Stimulated activated CD4-positive, alpha-beta T cell treated with anti-CD3 and anti-CD28 coated beads, Interleukin-2, amount 100 ng/mL, for 24 hours (primary cell): ENCODE results near the gene ABCA1.
"Not testable (repeated sequence)": the region's sequence is repeated elsewhere in the genome, so short reads cannot be mapped to it uniquely, and the experiment has no call there.

ENCODE experiments used
- DNase-seq, 2 donors: peaks; one replicate each; pipeline ENCODE4 v3.0.0-alpha.2; 2020

The ABCA1 gene

DNA sequence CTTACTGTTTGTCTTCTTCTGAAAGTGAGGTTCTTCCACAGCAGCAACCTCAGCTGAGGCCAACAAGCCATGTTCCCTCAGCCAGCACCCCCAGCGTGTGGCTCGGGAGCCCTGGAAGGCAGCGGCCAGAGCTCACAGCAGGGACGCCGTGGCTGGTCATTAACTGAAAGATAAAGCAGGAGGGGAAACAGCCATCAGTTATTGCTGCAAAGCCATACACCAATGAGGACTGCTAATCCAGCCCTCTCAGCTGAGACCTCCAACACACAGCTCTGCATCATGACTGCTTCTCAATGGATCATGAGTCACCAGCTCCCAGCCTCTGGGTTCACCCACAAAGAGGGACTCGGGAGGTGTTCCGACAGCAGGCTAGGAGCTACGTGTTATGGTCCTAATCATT is 24.3 kb downstream of the ABCA1 start:
- no peak for DNase-seq

DNA sequence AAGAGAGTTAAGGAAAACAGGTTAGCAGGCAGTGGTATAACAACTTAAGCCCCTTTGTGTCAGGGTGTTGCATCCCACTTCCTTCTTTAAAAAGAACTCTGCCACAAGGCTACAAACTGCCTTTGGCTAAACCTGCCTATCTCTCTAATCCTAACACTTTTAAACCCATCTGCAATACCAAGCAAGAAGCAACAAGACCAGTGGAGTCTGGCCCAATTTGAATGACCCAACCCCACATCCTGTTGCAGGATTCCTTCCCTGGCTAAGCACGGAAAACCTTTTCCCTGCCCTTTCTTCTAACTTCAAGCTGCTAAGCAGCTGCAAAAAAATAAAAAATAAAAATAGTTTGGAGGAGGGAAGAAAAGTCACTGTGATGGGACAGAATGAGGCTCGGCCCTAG is 27.1 kb downstream of the ABCA1 start:
- no peak for DNase-seq

DNA sequence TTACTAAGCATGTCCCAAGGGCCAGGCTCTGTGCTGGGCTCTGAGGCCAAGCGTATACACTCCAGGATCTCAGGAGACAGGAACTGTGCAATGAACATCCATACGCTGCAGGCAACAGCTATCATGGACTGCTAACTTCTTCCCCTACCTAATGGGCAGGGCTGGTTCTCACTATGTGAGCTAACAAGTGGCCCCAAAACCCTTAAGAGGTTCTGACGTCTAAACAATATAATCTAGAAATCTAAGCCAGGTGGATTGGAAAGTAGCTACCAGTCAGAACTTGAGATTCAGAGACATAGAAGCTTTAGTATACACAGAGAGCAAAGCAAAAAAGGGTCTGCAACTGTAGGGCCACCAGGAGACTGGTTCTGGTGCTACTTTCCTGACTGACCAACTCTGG is 27.6 kb downstream of the ABCA1 start:
- DNase-seq: no peak

DNA sequence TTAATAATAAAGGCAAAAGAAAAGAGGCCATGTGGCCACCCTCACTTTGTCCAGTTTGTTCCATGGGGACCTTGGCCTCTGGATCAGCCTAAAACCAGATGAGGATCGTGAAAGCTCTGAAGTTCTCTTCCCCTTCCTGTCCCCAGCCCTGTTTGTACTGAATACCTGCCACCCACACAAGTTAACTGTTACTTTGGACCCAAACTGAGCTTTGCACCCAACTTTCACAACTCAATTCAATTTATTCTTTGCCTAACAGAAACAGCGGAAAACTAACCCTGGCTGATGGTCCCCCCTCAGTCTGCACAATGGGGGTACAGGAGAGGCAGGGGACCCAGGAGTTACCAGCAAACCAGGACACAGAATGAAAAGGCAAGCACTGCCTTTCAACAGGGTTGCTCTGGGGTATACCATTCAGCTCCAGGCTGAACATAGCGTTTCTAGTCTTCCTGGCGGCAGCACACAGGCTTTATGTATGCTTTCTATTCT is 28.2 kb downstream of the ABCA1 start:
- no peak for DNase-seq

DNA sequence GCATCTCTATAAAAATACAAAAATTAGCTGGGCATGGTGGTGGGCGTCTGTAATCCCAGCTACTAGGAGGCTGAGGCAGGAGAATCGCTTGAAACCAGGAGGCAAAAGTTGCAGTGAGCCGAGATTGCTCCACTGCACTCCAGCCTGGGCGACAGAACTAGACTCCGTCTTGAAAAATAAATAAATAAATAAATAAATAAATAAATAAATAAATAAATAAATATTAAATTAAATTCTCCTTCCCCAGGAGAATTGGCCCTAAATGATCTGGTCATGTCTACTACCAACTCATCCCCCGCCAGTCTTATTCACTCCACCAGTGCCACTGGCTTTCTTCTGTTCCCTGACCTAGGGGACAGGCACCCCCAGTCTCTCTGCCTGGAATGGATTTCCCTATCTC is 29.6 kb downstream of the ABCA1 start:
- DNase-seq: not testable (repeated sequence)

DNA sequence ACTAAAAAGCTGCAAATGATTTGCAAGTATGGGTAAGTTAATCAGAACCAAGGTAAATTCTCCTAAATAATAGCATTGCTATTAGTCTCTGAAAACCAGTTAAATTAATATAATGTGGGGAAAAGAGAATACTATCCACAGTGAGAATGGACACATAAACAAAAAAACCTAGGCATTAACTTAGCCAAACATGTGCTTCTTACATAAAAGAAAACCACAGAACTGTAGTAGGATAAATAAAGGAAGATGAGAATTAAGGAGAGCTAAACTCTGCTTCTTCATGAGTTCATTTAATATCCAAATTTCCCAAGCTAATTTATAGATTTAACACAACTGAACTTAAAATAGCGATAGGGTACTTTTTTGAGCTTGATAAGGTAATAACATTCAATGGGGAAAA is 31.8 kb downstream of the ABCA1 start:
- DNase-seq: no peak

DNA sequence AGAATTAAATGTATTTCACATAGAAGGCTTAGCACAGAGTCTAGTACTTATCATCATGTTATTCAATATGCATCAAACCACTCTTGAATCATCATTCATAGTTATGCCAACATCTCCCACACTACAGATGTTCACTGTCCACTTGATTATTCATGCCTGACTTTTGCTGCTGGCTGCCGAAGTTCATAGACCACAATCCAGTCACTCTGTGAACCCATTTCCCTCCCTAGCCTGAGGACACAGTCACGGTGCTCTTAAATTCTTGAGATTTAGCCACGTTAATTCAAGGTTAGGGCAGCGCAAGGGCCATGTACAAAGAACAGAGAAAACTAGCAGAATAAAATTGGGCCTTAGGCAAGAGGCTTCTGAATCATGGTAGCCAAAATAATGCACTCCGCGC is 32.4 kb downstream of the ABCA1 start:
- DNase-seq: no peak

DNA sequence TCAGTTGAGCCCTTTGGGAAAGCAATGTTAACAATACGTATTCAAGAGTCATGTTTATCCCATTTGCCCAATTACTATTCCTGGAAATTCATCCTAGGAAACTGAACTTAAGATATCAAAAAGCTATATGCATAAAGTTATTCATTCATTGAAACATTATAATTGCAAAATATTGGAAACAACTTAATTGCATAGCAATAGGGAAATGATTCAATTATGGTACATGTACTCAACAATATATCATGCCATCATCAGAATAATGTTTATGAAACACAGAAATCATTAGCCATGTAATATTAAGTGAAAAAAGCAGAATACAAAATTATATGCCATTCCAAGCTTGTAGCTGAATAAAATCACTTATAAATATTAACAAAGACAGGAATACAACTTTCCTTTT is 35.3 kb downstream of the ABCA1 start:
- DNase-seq: no peak

DNA sequence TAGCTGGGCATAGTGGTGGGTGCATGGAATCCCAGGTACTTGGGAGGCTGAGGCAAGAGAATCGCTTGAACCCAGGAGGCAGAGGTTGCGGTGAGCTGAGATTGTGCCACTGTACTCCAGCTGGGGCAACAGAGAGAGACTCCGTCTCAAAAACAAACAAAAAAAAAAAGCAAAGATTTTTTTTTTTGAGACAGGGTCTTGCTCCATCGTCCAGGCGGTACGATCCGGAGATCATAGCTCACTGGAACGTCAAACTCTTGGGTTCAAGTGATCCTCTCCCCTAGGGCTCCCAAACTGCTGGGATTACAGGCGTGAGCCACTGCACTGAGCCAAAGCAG is 37.6 kb downstream of the ABCA1 start:
- no peak for DNase-seq

DNA sequence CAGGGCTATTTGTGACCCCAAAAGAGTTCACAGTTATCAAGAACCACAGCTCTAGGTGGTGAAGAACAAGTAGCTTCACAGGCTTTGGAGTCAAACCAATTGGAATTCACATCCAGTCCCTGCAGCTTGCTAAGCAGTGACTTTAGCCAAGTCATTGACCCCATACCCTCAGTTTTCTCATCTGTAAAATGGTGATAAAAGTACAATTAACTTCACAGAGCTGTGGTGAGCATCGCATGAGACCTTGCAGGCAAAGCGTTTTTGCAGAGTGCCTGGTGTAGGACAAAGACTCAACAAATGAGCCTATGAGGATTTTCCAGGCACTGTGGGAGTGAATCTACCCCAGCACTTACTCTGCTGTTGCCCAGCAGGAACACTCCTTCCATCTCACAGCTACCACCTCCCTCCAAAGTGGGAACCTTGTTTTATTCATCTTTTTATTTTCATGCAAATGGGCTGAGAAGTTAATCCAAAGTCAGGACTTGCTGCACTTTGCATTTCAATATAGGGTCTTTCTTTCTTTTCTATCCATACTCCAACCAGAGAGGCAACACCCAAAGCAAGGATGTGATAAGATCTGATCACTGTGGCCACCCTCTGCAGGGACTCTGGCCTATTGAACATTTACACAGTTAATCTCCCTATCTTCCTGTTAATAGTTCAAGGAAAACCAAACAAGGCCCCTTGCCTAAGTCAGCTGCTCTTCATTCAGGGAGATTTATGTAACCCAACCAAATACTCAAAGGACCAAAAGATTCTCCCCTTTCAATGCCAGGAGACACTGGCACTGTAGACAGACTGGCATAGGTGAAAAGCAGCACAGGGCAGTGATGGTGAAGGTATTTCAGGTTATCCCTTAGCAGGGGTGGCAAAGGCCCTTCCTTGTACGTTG is 41.9 kb downstream of the ABCA1 start:
- no peak for DNase-seq

DNA sequence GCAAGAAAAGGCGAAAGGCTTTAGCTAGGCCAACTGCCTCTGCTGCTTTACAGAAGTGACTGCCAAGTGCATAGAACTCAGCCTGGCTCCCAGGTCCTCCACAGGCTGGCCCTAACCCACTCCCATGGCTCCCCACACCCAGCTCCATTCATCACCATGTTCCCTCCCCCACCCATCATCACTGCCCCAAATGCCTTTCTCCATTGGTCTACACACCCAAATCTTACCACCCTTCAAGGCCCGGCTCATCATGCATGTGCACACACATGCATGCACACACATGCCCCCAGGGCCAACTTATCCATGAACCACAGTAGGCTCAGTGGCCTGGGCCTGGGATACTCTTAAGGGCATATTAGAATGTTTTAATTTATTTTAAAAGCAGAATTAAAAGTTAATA is 44.8 kb downstream of the ABCA1 start:
- no peak for DNase-seq

DNA sequence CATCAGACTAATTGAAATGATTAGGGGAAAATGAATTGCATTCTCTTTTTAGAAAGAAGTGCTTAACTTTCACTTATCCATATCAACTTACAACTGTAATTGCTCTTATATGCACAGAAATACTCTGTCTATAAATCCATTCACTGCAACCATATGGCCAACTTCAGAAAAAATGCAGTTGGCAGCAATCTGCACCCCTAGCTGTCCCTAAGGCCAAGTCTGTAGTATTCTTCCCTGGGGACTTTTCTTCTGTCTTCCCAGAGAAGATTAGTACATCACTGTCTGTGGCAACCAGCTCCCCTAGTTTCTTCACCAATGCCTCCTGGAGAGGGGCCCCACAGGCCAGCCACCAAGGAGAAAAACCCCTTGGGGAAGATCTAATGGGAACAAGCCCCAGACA is 45.4 kb downstream of the ABCA1 start:
- DNase-seq: no peak

DNA sequence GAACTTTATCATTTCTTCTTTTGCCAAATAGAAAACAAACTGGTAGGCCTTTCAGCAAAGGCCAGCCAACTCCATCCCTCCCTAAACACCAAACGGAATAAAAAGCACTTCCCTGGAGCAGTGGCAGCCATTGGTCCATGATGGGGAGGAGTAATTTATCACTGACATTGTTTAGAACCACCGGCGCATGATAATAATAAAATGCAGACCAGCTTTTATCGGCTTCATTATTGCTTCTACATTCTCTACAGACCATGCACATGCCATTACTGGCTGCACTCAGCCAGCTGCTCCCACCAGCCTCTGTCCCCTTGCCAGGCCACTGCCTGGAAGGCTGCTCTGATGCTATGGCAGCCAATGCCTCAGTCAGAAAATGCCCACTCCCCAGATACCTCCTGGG is 45.9 kb downstream of the ABCA1 start:
- no peak for DNase-seq

DNA sequence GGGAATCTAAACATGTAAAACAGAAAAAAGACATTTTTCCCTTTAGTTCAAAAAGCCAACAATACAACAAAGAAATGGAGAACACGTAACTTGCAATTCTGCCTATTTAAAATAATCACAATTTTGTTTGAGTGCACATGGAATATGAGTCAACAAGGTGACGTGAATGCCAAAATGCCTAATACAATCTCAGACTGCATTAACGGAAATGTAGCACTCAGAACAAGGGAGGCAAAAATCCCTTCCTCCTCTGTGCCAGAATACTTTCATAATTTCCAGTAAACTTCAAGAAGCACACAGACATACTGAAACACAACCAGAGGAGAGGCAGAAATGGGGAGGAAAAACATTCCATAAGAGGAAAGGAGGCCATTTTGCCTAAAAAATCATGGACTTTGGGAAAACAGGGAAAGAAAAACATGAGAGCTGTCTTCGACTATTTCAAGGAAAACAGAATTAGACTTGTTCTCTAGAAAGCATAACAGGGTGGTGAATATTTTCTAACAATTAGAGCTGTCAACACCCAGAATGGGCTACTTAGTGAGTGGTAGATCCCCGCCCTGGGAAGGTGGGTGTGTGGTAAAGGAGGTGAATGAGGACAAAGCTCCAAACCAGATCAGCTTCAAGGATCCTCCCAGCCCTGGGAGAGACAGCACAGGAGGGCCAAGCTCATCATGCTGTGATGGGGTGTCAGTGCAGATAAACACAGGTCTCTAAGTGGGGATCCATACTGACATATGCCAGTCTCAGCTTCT is 48.2 kb downstream of the ABCA1 start:
- no peak for DNase-seq

DNA sequence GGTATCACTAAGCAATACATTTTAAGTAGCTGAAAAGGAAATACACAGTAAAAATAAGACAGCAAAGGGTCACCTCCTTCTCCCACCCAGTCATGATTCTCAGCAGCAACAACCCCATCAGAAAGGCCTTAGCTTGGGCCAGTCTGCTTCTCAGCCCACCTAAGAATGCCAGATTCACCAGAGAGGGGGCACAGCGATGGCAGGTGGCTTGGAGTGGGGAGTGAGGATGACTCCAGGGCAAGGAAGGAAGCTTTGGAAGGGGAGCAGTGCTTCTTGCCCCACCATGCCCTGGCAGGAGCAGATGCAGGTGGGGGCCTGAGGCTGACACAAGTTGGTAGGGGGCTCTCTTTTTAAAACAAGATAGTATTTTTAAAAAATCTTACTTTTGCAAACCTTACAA is 51.4 kb downstream of the ABCA1 start:
- DNase-seq: no peak

DNA sequence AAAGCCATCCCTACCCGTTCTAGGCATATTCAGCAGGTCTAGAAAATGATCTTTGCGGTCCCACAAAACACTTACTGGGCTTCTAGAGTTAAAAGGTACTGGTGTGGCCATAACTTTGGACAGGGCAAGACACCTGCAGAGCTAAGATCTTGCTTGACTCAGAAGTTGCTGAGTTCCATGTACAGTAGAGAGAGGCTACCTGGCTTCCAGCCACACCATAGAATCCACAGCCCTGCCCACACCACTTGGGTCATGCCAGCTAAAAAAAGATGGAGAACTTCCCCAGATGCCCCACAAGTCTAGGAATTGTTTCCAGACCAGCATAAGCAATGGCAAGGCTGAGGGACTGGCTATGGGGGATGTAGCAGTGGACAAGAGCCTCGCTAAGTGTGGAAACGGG is 52.1 kb downstream of the ABCA1 start:
- no peak for DNase-seq

DNA sequence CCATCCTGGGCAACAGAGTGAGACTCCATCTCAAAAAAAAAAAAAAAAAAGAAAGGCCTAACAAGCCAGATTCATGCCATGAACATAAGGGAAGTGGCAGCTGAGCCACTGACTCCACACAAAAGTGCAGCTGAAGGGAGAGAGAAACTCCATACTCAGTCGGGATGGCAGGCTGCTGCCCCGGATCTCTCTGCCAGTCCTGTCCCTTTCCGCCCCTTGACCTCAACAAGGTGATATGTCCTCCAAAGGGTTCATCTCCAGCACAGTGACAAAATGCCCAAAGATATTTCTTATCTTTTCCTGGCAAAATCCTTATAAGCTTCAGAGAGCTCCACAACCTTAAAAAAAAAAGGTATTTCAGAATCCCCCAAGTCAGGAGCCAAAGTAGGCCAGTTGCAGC is 52.6 kb downstream of the ABCA1 start:
- DNase-seq: no peak

DNA sequence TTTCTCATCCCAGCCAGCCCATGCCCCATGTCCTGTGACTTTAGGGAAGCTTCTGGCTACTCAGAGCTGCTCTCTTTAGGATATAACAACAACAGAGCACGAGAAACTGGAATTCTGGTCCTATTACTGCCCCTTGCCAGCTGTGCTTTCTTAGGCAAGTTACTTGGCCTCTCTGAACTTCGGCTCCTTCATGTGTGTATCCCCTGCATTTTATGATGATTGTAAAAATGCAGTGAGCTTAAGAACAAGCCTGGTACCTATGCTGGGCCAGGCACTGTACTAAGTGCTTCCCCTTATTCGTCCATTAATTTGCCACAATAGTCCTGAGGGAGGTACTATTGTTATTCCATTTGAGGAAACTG is 54.5 kb downstream of the ABCA1 start:
- no peak for DNase-seq

DNA sequence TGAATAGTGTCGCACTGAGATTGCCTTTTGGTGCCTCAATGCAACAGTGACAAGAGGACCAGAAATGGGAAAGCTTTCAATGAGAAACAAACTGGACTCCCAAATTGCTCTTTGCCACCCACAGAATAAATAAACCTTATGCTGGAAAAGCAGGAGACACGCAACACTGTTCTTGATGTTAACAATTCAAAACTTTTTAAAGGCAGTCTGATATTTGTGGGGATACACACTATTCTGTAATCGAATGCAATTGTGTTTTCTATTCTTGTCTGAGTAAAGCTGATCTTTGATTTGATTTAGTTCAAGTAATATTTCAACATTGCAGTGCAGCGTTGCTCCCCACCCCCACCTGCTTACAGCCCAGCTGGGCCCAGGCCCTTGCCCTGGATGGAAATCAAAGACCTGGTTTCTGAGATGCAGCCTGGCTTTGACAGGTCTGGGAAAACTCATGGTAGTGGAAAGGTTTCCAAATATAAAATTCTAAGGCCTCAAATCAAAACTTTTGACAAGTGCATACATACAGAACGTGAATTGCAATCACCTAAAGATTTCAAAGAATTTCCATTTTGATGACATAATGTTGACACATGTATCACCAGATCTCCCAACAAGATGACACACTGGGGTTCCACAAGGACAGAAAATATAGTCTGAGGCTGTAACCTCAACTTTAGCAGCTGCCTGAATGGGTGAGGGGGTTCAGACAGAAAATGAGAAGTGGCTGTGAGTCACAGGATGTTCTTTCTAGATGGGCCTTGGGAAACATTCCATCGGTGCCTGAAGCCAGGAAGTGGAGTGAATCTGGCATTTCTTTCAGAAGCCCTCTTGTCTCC is 55.1 kb downstream of the ABCA1 start:
- DNase-seq: no peak

DNA sequence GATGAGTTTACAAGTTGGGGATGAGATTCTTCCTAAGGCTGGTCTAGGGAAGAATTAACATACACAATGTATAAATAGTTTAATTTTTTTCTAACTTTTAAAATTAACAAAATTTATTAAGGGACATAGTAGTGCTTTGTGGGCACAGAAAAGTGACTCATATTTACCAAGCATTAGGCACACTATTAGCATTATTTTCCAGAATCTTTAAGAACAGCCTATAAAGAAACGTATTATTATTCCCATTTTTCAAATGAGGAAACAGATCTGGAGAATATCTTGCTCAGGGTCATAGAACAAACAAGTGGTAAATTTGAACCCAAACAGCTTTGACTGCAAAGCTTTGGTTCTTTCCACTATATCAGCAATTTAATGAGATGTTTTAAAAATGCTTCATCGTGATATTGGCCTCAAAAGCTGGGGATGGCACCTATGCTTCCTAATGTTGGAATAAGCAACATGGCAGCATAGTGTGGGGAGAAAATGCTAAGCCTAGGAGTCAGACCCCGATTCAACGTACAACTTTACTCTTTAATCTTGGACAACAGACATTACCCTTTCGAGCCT is 55.9 kb downstream of the ABCA1 start:
- no peak for DNase-seq

DNA sequence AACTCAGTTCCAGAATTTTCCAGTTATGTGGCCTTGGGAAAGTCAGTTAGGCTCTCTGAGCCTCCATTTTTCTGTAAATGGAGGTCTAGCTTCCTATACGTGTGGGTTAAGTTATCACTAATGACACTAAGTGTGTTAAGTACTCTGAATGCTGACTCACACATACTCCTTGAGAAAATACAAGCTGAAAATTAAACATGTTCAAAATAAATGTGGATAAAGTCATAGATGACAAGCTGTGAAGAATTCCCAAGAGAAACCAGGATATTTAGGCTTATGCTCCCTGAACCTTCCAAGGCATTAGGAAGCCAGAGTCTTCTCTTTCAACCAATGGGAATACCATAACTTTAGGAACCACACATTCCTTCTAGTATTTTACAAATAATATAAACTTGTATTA is 58.1 kb downstream of the ABCA1 start:
- no peak for DNase-seq

DNA sequence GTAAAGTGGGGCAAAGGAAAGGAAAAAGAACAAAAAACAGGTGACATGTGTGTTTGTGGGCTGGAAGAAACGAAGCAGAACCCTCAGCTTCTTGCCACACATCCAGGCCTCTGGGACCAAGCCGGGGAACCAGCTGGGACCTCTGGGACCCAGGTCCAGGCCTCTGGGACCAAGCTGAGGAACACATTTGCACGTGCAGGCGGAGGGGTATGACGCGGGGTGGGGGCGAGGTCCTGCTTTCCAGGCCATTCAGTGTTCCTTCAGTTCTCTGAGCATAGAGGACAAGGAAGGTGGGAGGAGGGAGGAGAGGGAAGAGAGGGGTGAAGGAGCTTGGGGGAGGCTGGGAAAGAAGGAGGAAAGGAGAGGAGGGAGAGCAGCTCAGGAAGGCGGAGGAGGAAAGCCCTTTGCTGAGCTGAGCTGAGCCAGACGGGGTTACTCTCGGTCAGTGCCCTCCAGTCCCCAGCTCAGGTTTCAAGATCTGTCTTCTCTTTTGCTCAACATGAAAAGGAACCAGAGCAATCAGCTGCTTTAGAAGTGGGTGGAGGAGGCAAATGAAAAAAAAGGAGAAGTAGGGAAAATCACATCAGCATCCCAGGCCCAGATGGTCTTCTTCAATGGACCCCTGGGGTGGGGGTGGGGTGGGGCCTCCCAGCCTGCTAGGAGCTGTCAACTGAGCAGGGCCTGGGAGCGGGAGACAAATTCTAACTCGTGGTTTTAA is 59.1 kb downstream of the ABCA1 start:
- no peak for DNase-seq

DNA sequence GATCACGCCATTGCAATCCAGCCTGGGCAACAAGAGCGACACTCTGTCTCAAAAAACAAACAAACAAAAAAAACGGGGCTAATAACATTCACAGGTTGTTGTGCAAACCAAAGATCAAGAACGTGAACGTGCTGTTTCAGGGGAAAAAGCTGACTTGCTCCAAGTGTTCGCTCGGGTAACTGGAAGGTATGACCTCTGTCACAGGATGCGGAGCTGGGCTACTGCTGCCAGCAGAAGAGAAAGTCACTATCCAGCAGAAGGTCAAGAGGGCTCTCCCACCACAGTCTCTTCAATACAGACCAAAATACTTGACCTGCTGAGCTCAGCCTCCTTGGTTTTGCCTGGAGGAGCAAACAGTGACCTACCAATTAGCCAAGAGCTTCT is 59.7 kb downstream of the ABCA1 start:
- DNase-seq: no peak
